ENCODE data around the gene SLC43A2.

- TF ChIP-seq CTCF (conservative IDR thresholded peaks at IDR 0.05), result no peak
- TF ChIP-seq EZH2 (IDR thresholded peaks at IDR 0.05; ENCODE audit: low read depth), result no peak
Measured at GRCh38 chr17:1638624-1639300, 10.1 kb upstream of the SLC43A2 start.

Measured in PC-9 (cell line).